ENCODE measurements around the gene SEMA5B.

Gene SEMA5B

GRCh38 chr3:122913539-122914100 is 113.9 kb downstream of the SEMA5B start:
- FAIRE-seq (no peak), DNase-seq (ENCODE audit: insufficient read length, low spot score) (no peak)

GRCh38 chr3:122912772-122913538 is 114.6 kb downstream of the SEMA5B start:
- FAIRE-seq (no peak), DNase-seq (ENCODE audit: insufficient read length, low spot score) (no peak)

- DNase-seq (ENCODE audit: insufficient read length, low spot score) (no peak), FAIRE-seq (no peak)
Measured at GRCh38 chr3:122911901-122912300, 115.7 kb downstream of the SEMA5B start.

- no peak for DNase-seq (ENCODE audit: insufficient read length, low spot score)
- no peak for FAIRE-seq
Measured at GRCh38 chr3:122908251-122908650, 119.3 kb downstream of the SEMA5B start.

GRCh38 chr3:122907471-122907870 is 120.1 kb downstream of the SEMA5B start:
- no peak for DNase-seq (ENCODE audit: insufficient read length, low spot score)
- no peak for FAIRE-seq

GRCh38 chr3:122903171-122903570 is 124.4 kb downstream of the SEMA5B start:
- no peak for DNase-seq (ENCODE audit: insufficient read length, low spot score)
- no peak for FAIRE-seq

GRCh38 chr3:122902326-122902725 is 125.2 kb downstream of the SEMA5B start:
- DNase-seq (ENCODE audit: insufficient read length, low spot score) (no peak), FAIRE-seq (no peak)

GRCh38 chr3:122898298-122898697 is 129.3 kb downstream of the SEMA5B start:
- DNase-seq (ENCODE audit: insufficient read length, low spot score), result no peak
- FAIRE-seq, result no peak

GRCh38 chr3:122893754-122894668 is 133.6 kb downstream of the SEMA5B start:
- no peak for FAIRE-seq
- DNase-seq (ENCODE audit: insufficient read length, low spot score), result no peak

- no peak for DNase-seq (ENCODE audit: insufficient read length, low spot score)
- no peak for FAIRE-seq
Measured at GRCh38 chr3:122893282-122893681, 134.3 kb downstream of the SEMA5B start.

- FAIRE-seq (no peak), DNase-seq (ENCODE audit: insufficient read length, low spot score) (no peak)
Measured at GRCh38 chr3:122892118-122892960, 135.2 kb downstream of the SEMA5B start.

GRCh38 chr3:122890720-122891220 is 136.8 kb downstream of the SEMA5B start:
- DNase-seq (ENCODE audit: insufficient read length, low spot score) (no peak), FAIRE-seq (no peak)

- FAIRE-seq (no peak), DNase-seq (ENCODE audit: insufficient read length, low spot score) (no peak)
Measured at GRCh38 chr3:122890077-122890719, 137.4 kb downstream of the SEMA5B start.

GRCh38 chr3:122886946-122887345 is 140.6 kb downstream of the SEMA5B start:
- FAIRE-seq, result no peak
- DNase-seq (ENCODE audit: insufficient read length, low spot score), result no peak

- DNase-seq (ENCODE audit: insufficient read length, low spot score) (no peak), FAIRE-seq (no peak)
Measured at GRCh38 chr3:122886251-122886650, 141.3 kb downstream of the SEMA5B start.

- DNase-seq (ENCODE audit: insufficient read length, low spot score), result no peak
- FAIRE-seq, result no peak
Measured at GRCh38 chr3:122882361-122882947, 145.1 kb downstream of the SEMA5B start.

GRCh38 chr3:122880624-122881023 is 146.9 kb downstream of the SEMA5B start:
- FAIRE-seq (no peak), DNase-seq (ENCODE audit: insufficient read length, low spot score) (no peak)

GRCh38 chr3:122880173-122880572 is 147.4 kb downstream of the SEMA5B start:
- no peak for FAIRE-seq

GRCh38 chr3:122875547-122876127 is 151.9 kb downstream of the SEMA5B start:
- FAIRE-seq, result no peak
- no peak for DNase-seq (ENCODE audit: insufficient read length, low spot score)

More at GRCh38 chr3:122880173-122880572, 147.4 kb downstream of the SEMA5B start:
- DNase-seq (ENCODE audit: insufficient read length, low spot score), result no peak
